HG03439 (cell line): ENCODE data around the gene PIERCE2.
"Not testable (repeated sequence)": the region's sequence is repeated elsewhere in the genome, so short reads cannot be mapped to it uniquely, and the experiment has no call there.

Experiments used
- ATAC-seq: cut with Tn5 transposase; IDR thresholded peaks from one replicate; pipeline ENCODE4 v1.9.1; 2021; ENCODE audit warnings: mild to moderate bottlenecking, moderate library complexity; ENCODE audit not compliant: unreplicated experiment

PIERCE2 gene

GRCh38 chr15:55408012-55408928 is at the start of gene PIERCE2, which contains the start of gene CCPG1:
Gene PIERCE2, plus strand, starts transcription at chr15:55408495. Its CDS starts 274 bp downstream, at chr15:55408769.
Gene CCPG1, minus strand, starts transcription at chr15:55408359. Its CDS starts 18,935 bp downstream, at chr15:55389424.
- peak; percentile 97 for ATAC-seq

GRCh38 chr15:55360256-55360655 is 48.0 kb upstream of the PIERCE2 start:
- ATAC-seq = no peak

- no peak for ATAC-seq
Measured at GRCh38 chr15:55361048-55361447, 47.2 kb upstream of the PIERCE2 start.

- no peak for ATAC-seq
Measured at GRCh38 chr15:55362641-55363040, 45.7 kb upstream of the PIERCE2 start.

GRCh38 chr15:55366981-55367380 is 41.3 kb upstream of the PIERCE2 start:
- no peak for ATAC-seq

GRCh38 chr15:55372701-55373440 is 35.4 kb upstream of the PIERCE2 start:
- no peak for ATAC-seq

GRCh38 chr15:55379095-55379494 is 29.2 kb upstream of the PIERCE2 start:
- no peak for ATAC-seq

GRCh38 chr15:55381595-55381994 is 26.7 kb upstream of the PIERCE2 start:
- ATAC-seq = no peak

- no peak for ATAC-seq
Measured at GRCh38 chr15:55383687-55384086, 24.6 kb upstream of the PIERCE2 start.

GRCh38 chr15:55387027-55387426 is 21.3 kb upstream of the PIERCE2 start:
- no peak for ATAC-seq

- no peak for ATAC-seq
Measured at GRCh38 chr15:55389264-55389607, 19.1 kb upstream of the PIERCE2 start.

- ATAC-seq = no peak
Measured at GRCh38 chr15:55394694-55395093, 13.6 kb upstream of the PIERCE2 start.

GRCh38 chr15:55398243-55398642 is 10.1 kb upstream of the PIERCE2 start:
- ATAC-seq = no peak

- ATAC-seq = not testable (repeated sequence)
Measured at GRCh38 chr15:55400050-55400449, 8.2 kb upstream of the PIERCE2 start.

- ATAC-seq = no peak
Measured at GRCh38 chr15:55401786-55402246, 6.5 kb upstream of the PIERCE2 start.

- no peak for ATAC-seq
Measured at GRCh38 chr15:55402707-55403106, 5.6 kb upstream of the PIERCE2 start.

- ATAC-seq = no peak
Measured at GRCh38 chr15:55403531-55403930, 4.8 kb upstream of the PIERCE2 start.

- no peak for ATAC-seq
Measured at GRCh38 chr15:55407498-55408011, 740 bp upstream of the PIERCE2 start.

- ATAC-seq = not testable (repeated sequence)
Measured at GRCh38 chr15:55408976-55409375, 681 bp downstream of the PIERCE2 start.

- not testable (repeated sequence) for ATAC-seq
Measured at GRCh38 chr15:55417678-55418077, 9.4 kb downstream of the PIERCE2 start.

GRCh38 chr15:55420171-55420866 is 12.0 kb downstream of the PIERCE2 start:
- ATAC-seq = no peak
